ENCODE data around the gene MSI2.

Gene MSI2

GRCh38 chr17:57691939-57692338 is 435.6 kb downstream of the MSI2 start:
- no peak for DNase-seq (ENCODE audit: low read depth)

GRCh38 chr17:57692770-57693169 is 436.4 kb downstream of the MSI2 start:
- DNase-seq (ENCODE audit: low read depth): no peak

GRCh38 chr17:57694051-57694450 is 437.7 kb downstream of the MSI2 start:
- no peak for DNase-seq (ENCODE audit: low read depth)

GRCh38 chr17:57696050-57696449 is 439.7 kb downstream of the MSI2 start:
- no peak for DNase-seq (ENCODE audit: low read depth)

- no peak for DNase-seq (ENCODE audit: low read depth)
Measured at GRCh38 chr17:57697197-57697596, 440.9 kb downstream of the MSI2 start.

GRCh38 chr17:57697891-57698711 is 441.8 kb downstream of the MSI2 start:
- no peak for DNase-seq (ENCODE audit: low read depth)

GRCh38 chr17:57699751-57700219 is 443.5 kb downstream of the MSI2 start:
- DNase-seq (ENCODE audit: low read depth): peak; percentile 11

GRCh38 chr17:57701124-57701523 is 444.8 kb downstream of the MSI2 start:
- DNase-seq (ENCODE audit: low read depth): no peak

GRCh38 chr17:57703273-57703672 is 446.9 kb downstream of the MSI2 start:
- no peak for DNase-seq (ENCODE audit: low read depth)

GRCh38 chr17:57704448-57704847 is 448.1 kb downstream of the MSI2 start:
- DNase-seq (ENCODE audit: low read depth): no peak

GRCh38 chr17:57705921-57706695 is 449.8 kb downstream of the MSI2 start:
- no peak for DNase-seq (ENCODE audit: low read depth)

- DNase-seq (ENCODE audit: low read depth): no peak
Measured at GRCh38 chr17:57706761-57707160, 450.4 kb downstream of the MSI2 start.

- DNase-seq (ENCODE audit: low read depth): no peak
Measured at GRCh38 chr17:57707892-57708291, 451.6 kb downstream of the MSI2 start.

GRCh38 chr17:57708410-57708809 is 452.1 kb downstream of the MSI2 start:
- DNase-seq (ENCODE audit: low read depth): no peak

GRCh38 chr17:57713140-57713539 is 456.8 kb downstream of the MSI2 start:
- no peak for DNase-seq (ENCODE audit: low read depth)

GRCh38 chr17:57714665-57715180 is 458.4 kb downstream of the MSI2 start:
- DNase-seq (ENCODE audit: low read depth): no peak

- no peak for DNase-seq (ENCODE audit: low read depth)
Measured at GRCh38 chr17:57715981-57716380, 459.7 kb downstream of the MSI2 start.

- DNase-seq (ENCODE audit: low read depth): no peak
Measured at GRCh38 chr17:57718878-57719277, 462.6 kb downstream of the MSI2 start.

GRCh38 chr17:57720386-57721035 is 464.2 kb downstream of the MSI2 start:
- DNase-seq (ENCODE audit: low read depth): no peak

GRCh38 chr17:57721967-57722703 is 465.8 kb downstream of the MSI2 start:
- DNase-seq (ENCODE audit: low read depth): no peak

- no peak for DNase-seq (ENCODE audit: low read depth)
Measured at GRCh38 chr17:57722704-57723043, 466.4 kb downstream of the MSI2 start.
